GM18870 (cell line): ENCODE data around the gene MYO1H.

Source experiments
- ATAC-seq: cut with Tn5 transposase; IDR thresholded peaks from one replicate; pipeline ENCODE4 v1.9.1; 2021; ENCODE audit warnings: moderate library complexity; ENCODE audit not compliant: unreplicated experiment

The MYO1H gene

DNA sequence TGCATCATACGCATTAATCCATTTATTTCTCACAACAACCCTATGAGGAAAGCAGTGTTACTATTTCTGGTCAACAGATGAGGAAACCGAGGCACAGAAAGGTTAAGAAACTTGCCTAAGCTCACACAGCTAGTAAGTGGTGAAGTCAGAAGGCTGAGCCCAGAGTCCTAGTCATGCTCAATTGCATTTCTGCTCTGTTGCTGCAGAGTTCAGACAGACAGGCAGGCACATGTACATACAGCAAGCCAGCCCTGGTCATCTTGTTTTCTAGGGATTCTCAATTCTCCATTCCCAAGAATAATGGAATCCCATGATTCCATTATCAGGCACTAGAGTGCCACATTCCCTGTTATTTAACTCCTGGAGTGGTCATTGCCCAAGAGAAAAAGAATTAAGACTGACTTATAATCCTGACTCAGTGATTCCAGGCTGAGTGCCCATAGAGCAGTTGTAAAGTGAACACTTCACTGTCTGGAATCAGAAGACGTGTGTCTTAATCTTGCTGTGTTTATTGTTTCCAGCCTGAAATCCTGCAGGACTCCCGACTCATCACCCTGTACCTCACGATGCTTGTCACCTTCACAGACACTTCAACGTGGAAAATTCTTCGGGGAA lies 140.5 kb downstream of the MYO1H start:
- ATAC-seq: no peak

- ATAC-seq: no peak
These were observed 141.6 kb downstream of the MYO1H start for GRCh38 chr12:109489016-109489954.

- ATAC-seq: no peak
These were observed 142.4 kb downstream of the MYO1H start for GRCh38 chr12:109489955-109490565.

DNA sequence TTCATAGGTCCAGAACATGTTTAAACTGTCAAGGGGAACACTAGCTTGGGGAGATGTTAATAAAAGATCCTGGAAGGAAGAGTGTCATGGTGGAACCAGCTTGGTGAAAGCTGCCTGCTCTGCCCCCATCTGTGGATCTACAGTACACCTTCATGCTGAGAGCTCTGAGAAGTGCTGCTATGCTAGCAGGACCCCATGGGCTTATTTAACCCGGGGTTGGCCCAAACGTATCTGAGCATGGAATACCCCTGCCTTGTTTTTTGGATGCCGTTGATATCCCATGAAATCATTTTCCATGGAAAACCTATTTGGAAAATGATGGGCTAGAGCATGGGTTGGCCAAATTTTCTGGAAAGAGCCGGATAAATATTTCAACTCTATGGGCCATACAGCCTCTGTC lies 144.0 kb downstream of the MYO1H start:
- ATAC-seq: no peak

DNA sequence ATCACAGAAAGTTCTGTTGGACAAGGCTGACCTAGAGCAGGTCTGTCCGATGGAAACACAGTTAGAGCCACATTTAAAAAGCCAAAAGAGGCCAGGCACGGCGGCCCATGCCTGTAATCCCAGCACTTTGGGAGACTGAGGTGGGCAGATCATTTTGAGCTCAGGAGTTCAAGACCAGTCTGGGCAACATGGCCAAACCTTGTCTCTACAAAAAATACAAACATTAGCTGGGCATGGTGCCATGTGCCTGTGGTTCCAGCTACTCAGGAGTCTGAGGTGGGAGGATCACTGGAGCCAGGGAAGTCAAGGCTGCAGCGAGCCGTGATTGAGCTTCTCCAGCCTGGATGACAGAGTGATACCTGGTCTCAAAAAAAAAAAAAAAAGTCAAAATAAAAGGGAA lies 144.7 kb downstream of the MYO1H start:
- ATAC-seq: no peak

- ATAC-seq: no peak
These were observed 145.4 kb downstream of the MYO1H start for GRCh38 chr12:109493090-109493489.

GRCh38 chr12:109493938-109494337 lies 146.2 kb downstream of the MYO1H start:
- ATAC-seq: no peak

- no peak for ATAC-seq
These were observed 146.7 kb downstream of the MYO1H start for GRCh38 chr12:109494348-109494881.

DNA sequence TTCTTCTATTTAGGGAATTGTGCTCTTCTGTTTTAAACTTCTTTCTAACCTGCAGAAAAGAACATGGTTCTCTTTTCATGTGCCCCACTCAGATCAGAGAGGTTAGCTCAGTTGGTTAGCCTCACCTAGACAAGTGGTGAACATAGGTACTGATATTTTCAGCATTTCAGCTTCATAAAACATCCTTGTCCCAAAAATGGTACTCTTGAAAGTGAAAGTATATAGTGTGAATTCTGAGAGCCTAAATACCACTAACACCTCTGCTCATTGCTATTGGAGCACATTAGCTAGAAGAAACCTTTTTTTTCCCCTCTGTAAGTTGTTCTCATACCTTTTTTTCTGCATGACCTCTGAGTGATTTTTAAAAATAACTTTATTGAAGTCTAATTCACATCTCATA lies 147.3 kb downstream of the MYO1H start:
- ATAC-seq: no peak

DNA sequence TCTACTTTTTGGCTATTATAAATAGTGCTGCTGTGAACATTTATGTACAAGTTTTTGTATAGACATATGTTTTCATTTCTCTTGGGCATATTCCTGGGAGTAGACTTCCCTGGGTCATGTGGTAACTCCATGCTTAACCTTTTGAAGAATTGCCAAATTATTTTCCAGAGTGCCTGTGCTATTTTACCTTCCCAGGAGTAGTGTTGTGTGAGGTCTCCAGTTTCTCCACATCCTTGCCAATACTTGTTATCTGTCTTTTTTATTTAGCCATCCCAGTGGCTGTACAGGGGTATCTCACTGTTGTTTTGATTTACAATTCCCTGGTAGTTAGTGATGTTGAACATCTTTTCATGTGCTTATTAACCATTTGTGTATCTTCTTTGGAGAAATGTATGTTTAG lies 148.6 kb downstream of the MYO1H start:
- no peak for ATAC-seq

DNA sequence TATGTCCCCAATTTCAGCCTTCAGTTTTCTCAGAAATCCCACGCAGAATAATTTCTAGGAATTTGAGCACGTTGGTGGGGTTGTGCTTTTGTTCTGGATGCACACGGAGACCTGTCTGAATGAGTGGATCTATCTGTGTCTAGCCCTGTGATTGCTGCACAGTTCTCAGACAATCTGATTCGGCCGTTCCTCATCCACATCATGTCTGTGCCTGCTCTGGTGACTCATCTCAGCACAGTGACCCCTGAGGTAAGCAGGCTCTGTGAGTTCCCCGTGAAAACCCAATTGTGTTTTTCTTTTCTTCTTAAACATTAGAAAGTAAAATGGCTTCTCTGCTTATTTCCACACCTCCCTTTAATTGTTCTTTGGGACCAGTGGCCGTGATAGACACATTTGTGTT lies 150.0 kb downstream of the MYO1H start:
- no peak for ATAC-seq
